CD4-positive, CD25-positive, alpha-beta regulatory T cell (primary cell): ENCODE results near the gene NUMB. TPM values are rescaled to one million over a fixed set of nuclear protein-coding genes. Genes with fewer than 3 reads are reported as not detected.
"Not testable (repeated sequence)": the region's sequence is repeated elsewhere in the genome, so short reads cannot be mapped to it uniquely, and the experiment has no call there.

Source experiments
- ATAC-seq, 2 donors: fragments of 150-1000 bp; cut with Tn5 transposase; one replicate each; pipeline ENCODE4 v1.10.0; 2021; ENCODE audit warnings: low read depth in 2 of 2, moderate number of reproducible peaks in 2 of 2, moderate library complexity in 1 of 2
- DNase-seq, 3 donors: peaks; one replicate each; pipeline versions ENCODE4 v3.0.0 to v3.0.0-alpha.2; 2012 to 2022; ENCODE audit warnings: mixed read lengths in 1 of 3
- H3K27ac ChIP-seq: one replicate; pipeline ENCODE4 v1.7.0; 2013; ENCODE audit warnings: mild to moderate bottlenecking, low read length; ENCODE audit not compliant: insufficient read depth, poor library complexity, severe bottlenecking
- H3K27me3 ChIP-seq: one replicate; pipeline ENCODE4 v1.7.0; 2013; ENCODE audit warnings: low read length; ENCODE audit not compliant: control insufficient read depth, insufficient read depth
- H3K36me3 ChIP-seq: one replicate; pipeline ENCODE4 v1.7.0; 2013; ENCODE audit warnings: mild to moderate bottlenecking, low read length, moderate library complexity; ENCODE audit not compliant: control insufficient read depth, insufficient read depth
- H3K4me1 ChIP-seq: 2 replicates; pipeline ENCODE4 v1.7.0; 2013; ENCODE audit warnings: mild to moderate bottlenecking, low read length; ENCODE audit not compliant: insufficient read depth, control insufficient read depth, poor library complexity, severe bottlenecking
- H3K4me3 ChIP-seq: one replicate; pipeline ENCODE4 v1.7.0; 2013; ENCODE audit warnings: low read depth, mild to moderate bottlenecking, low read length, moderate library complexity
- H3K9me3 ChIP-seq, 2 experiments: 1 replicate in 1 of 2; 2 replicates in 1 of 2; pipeline ENCODE4 v1.7.0; 2013; ENCODE audit warnings: low read length in 2 of 2, mild to moderate bottlenecking in 1 of 2, moderate library complexity in 1 of 2; ENCODE audit not compliant: control insufficient read depth in 2 of 2
- H3K27ac Mint-ChIP-seq, 3 donors: one replicate each; pipeline ENCODE4 v1.8.0; 2020 to 2022; ENCODE audit warnings: mild to moderate bottlenecking in 3 of 3, mixed read lengths in 3 of 3, moderate library complexity in 2 of 3
- H3K27me3 Mint-ChIP-seq: one replicate; pipeline ENCODE4 v1.8.0; 2022; ENCODE audit warnings: mild to moderate bottlenecking, mixed read lengths
- H3K36me3 Mint-ChIP-seq: one replicate; pipeline ENCODE4 v1.8.0; 2020; ENCODE audit warnings: mixed read lengths
- H3K4me1 Mint-ChIP-seq, 4 donors: one replicate each; pipeline ENCODE4 v1.8.0; 2020 to 2022; ENCODE audit warnings: mixed read lengths in 4 of 4, mild to moderate bottlenecking in 1 of 4
- H3K4me3 Mint-ChIP-seq, 4 donors: one replicate each; pipeline ENCODE4 v1.8.0; 2020 to 2022; ENCODE audit warnings: mild to moderate bottlenecking in 4 of 4, mixed read lengths in 4 of 4, moderate library complexity in 3 of 4
- H3K9me3 Mint-ChIP-seq, 7 donors: one replicate each; pipeline ENCODE4 v1.8.0; 2020 to 2022; ENCODE audit warnings: mixed read lengths in 7 of 7, mild to moderate bottlenecking in 3 of 7, moderate library complexity in 2 of 7
- polyA plus RNA-seq, 4 donors: library from polyadenylated mRNA; unstranded; fragments of 300-500 nt; fragmentation: Illumina TruSeq; gene quantifications; one replicate each; pipeline ENCODE4 v1.2.3, GENCODE V29; 2021
- total RNA-seq: library from RNA; stranded (reverse); gene quantifications from one replicate; pipeline ENCODE4 v1.2.3, GENCODE V29; 2022

Gene NUMB
- total and polyA plus RNA-seq, 5 donors from 2014 or later, result 28.8 to 53.2 (median 32.9) TPM

- Mint-ChIP-seq H3K4me1 (peaks cover 10 to 28% (median 16%) of the 10 kb centered on the region in 4 donors), H3K9me3 (peaks cover 0 to 1% (median 0%) of the 10 kb centered on the region in 7 donors), H3K36me3 (peaks cover 26% of the 10 kb centered on the region), H3K4me3 (no peak overlapping the region), H3K27me3 (no peaks in the 10 kb centered on the region), H3K27ac (no peak overlapping the region)
- no peak overlapping the region for H3K27ac ChIP-seq
- H3K36me3 ChIP-seq, result peaks cover 5% of the 10 kb centered on the region
- no peaks in the 10 kb centered on the region for H3K27me3 ChIP-seq
- DNase-seq (no peak), ATAC-seq (no peak)
- no peaks in the 10 kb centered on the region for H3K9me3 ChIP-seq
- H3K4me1 ChIP-seq, result no peaks in the 10 kb centered on the region
- no peak overlapping the region for H3K4me3 ChIP-seq
Measured at GRCh38 chr14:73403181-73403752, 55.1 kb downstream of the NUMB start.

- Mint-ChIP-seq H3K9me3 (peaks cover 0 to 1% (median 0%) of the 10 kb centered on the region in 7 donors), H3K4me3 (no peak overlapping the region), H3K27ac (peak overlapping the region in 2 of 3 donors; percentile 1 to 48), H3K27me3 (no peaks in the 10 kb centered on the region), H3K4me1 (peaks cover 13 to 31% (median 18%) of the 10 kb centered on the region in 4 donors), H3K36me3 (peaks cover 25% of the 10 kb centered on the region)
- Histone ChIP-seq H3K27me3 (no peaks in the 10 kb centered on the region), H3K27ac (no peak overlapping the region), H3K9me3 (no peaks in the 10 kb centered on the region), H3K36me3 (peaks cover 3% of the 10 kb centered on the region), H3K4me1 (no peaks in the 10 kb centered on the region), H3K4me3 (no peak overlapping the region)
- no peak for ATAC-seq
- DNase-seq, result no peak
Measured at GRCh38 chr14:73402579-73402978, 55.8 kb downstream of the NUMB start.

GRCh38 chr14:73397810-73398209, 60.5 kb downstream of the NUMB start:
- ATAC-seq, result no peak
- Histone ChIP-seq H3K36me3 (no peaks in the 10 kb centered on the region), H3K4me3 (no peak overlapping the region), H3K27ac (no peak overlapping the region), H3K4me1 (no peaks in the 10 kb centered on the region), H3K27me3 (no peaks in the 10 kb centered on the region), H3K9me3 (no peaks in the 10 kb centered on the region)
- H3K27ac Mint-ChIP-seq, result no peak overlapping the region
- peaks cover 22 to 35% (median 25%) of the 10 kb centered on the region in 4 donors for H3K4me1 Mint-ChIP-seq
- peaks cover 13% of the 10 kb centered on the region for H3K36me3 Mint-ChIP-seq
- no peak for DNase-seq
- H3K9me3 Mint-ChIP-seq, result no peaks in the 10 kb centered on the region
- no peaks in the 10 kb centered on the region for H3K27me3 Mint-ChIP-seq
- no peak overlapping the region for H3K4me3 Mint-ChIP-seq

- peak overlapping the region in 1 of 4 donors; percentile 33 for H3K4me3 Mint-ChIP-seq
- H3K27ac ChIP-seq, result no peak overlapping the region
- H3K27me3 ChIP-seq, result no peaks in the 10 kb centered on the region
- H3K9me3 Mint-ChIP-seq, result no peaks in the 10 kb centered on the region
- H3K27ac Mint-ChIP-seq, result peak overlapping the region in 1 of 3 donors; percentile 11
- ATAC-seq, result no peak
- peaks cover 10% of the 10 kb centered on the region for H3K36me3 Mint-ChIP-seq
- no peak overlapping the region for H3K4me3 ChIP-seq
- no peak for DNase-seq
- H3K4me1 Mint-ChIP-seq, result peaks cover 19 to 25% (median 24%) of the 10 kb centered on the region in 4 donors
- no peaks in the 10 kb centered on the region for H3K4me1 ChIP-seq
- no peaks in the 10 kb centered on the region for H3K9me3 ChIP-seq
- no peaks in the 10 kb centered on the region for H3K27me3 Mint-ChIP-seq
- no peaks in the 10 kb centered on the region for H3K36me3 ChIP-seq
Measured at GRCh38 chr14:73394317-73394716, 64.0 kb downstream of the NUMB start.

- Mint-ChIP-seq H3K36me3 (peaks cover 10% of the 10 kb centered on the region), H3K4me3 (no peak overlapping the region), H3K4me1 (peaks cover 19 to 24% (median 23%) of the 10 kb centered on the region in 4 donors), H3K27ac (peak overlapping the region in 2 of 3 donors; percentile 16 to 35), H3K9me3 (no peaks in the 10 kb centered on the region), H3K27me3 (no peaks in the 10 kb centered on the region)
- Histone ChIP-seq H3K4me1 (no peaks in the 10 kb centered on the region), H3K27me3 (no peaks in the 10 kb centered on the region), H3K9me3 (no peaks in the 10 kb centered on the region), H3K27ac (no peak overlapping the region), H3K4me3 (no peak overlapping the region), H3K36me3 (no peaks in the 10 kb centered on the region)
- ATAC-seq, result no peak
- no peak for DNase-seq
Measured at GRCh38 chr14:73393375-73393774, 65.0 kb downstream of the NUMB start.

GRCh38 chr14:73392329-73393257, 65.8 kb downstream of the NUMB start:
- no peak overlapping the region for H3K4me3 ChIP-seq
- H3K27me3 ChIP-seq, result no peaks in the 10 kb centered on the region
- ATAC-seq (no peak), DNase-seq (peak in 1 of 3 donors; percentile 20)
- H3K27ac ChIP-seq, result no peak overlapping the region
- peaks cover 17 to 24% (median 19%) of the 10 kb centered on the region in 4 donors for H3K4me1 Mint-ChIP-seq
- peak overlapping the region in 1 of 4 donors; percentile 20 for H3K4me3 Mint-ChIP-seq
- H3K4me1 ChIP-seq, result no peaks in the 10 kb centered on the region
- no peaks in the 10 kb centered on the region for H3K36me3 ChIP-seq
- no peaks in the 10 kb centered on the region for H3K9me3 Mint-ChIP-seq
- peak overlapping the region; percentile 35 to 85 (median 42) for H3K27ac Mint-ChIP-seq
- H3K9me3 ChIP-seq, result no peaks in the 10 kb centered on the region
- no peaks in the 10 kb centered on the region for H3K27me3 Mint-ChIP-seq
- peaks cover 10% of the 10 kb centered on the region for H3K36me3 Mint-ChIP-seq

- H3K4me1 ChIP-seq, H3K4me3 Mint-ChIP-seq, H3K36me3 Mint-ChIP-seq, H3K36me3 ChIP-seq, ATAC-seq, H3K27me3 Mint-ChIP-seq, H3K27ac Mint-ChIP-seq, H3K4me3 ChIP-seq, H3K9me3 ChIP-seq, DNase-seq, H3K27ac ChIP-seq, H3K27me3 ChIP-seq: not testable (repeated sequence)
- peaks cover 0 to 11% (median 0%) of the 10 kb centered on the region in 7 donors for H3K9me3 Mint-ChIP-seq
- peaks cover 7 to 12% (median 8%) of the 10 kb centered on the region in 4 donors for H3K4me1 Mint-ChIP-seq
Measured at GRCh38 chr14:73387860-73388259, 70.5 kb downstream of the NUMB start.
